Activated T-helper 9 cell treated with anti-CD3 and anti-CD28 coated beads, Interleukin-2, amount 50 U/mL, for 16 hours (primary cell): ENCODE results near the gene RCHY1.
"Not testable (repeated sequence)": the region's sequence is repeated elsewhere in the genome, so short reads cannot be mapped to it uniquely, and the experiment has no call there.

Experiments
- DNase-seq: peaks from one replicate; pipeline ENCODE4 v3.0.0-alpha.2; 2020; ENCODE audit warnings: low read depth

The RCHY1 gene

DNA sequence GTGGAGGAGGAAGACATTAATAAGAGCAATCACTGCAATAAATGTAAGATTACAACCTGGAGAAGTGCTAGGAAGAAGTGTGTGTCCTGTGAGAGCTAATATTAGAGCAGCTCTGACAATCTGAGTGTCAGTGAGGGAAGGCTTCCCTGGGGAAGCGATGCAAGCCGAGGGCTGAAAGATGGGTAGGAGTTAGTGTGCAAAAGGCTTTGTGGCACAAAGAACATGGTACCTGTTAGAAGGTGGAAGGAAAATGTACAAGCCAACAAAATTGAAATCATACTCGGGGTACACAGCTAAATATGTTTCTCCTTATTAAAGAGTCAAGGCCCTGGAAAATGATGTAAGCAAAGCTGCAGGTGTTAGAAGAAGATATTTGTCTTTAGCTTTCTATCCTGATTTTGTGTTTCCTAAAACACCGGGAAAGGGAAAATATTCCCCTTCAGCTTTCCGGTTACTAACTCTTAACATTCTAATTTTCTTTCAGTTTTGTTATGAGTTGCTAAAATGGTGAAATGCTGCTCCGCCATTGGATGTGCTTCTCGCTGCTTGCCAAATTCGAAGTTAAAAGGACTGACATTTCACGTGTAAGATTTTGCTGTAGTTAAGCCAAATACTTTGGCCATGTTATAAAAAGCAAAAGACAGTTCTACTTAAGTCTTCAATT is 878 bp upstream of the RCHY1 start:
- no peak for DNase-seq

DNA sequence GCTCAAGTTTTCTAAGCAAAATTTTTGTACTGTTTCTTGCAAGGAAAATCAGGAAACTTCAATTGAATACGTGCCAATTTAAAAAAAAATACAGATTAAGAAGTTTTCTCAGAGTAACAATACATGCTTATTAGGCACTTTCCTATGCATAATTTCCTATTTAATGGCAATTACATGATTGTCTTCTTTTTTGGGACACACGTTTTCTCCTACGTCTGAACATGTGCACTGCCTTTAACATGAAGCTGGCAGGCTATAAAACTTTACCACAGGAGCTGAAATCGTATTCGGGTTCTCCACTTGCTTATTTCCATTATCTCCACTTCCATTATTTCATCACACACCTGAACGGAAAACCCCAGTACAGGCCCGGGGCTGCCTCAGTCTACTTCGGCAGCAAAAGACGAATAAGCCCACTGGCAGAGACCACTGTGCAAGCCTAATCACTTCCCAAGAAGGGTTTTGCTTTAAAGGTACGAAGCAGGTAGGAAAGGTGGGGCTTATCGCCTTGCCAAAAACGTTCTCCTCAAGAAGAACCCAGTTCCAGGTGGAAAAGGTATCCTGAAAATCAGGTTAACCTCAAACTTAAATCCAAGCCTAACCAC is 575 bp downstream of the RCHY1 start:
- no peak for DNase-seq

DNA sequence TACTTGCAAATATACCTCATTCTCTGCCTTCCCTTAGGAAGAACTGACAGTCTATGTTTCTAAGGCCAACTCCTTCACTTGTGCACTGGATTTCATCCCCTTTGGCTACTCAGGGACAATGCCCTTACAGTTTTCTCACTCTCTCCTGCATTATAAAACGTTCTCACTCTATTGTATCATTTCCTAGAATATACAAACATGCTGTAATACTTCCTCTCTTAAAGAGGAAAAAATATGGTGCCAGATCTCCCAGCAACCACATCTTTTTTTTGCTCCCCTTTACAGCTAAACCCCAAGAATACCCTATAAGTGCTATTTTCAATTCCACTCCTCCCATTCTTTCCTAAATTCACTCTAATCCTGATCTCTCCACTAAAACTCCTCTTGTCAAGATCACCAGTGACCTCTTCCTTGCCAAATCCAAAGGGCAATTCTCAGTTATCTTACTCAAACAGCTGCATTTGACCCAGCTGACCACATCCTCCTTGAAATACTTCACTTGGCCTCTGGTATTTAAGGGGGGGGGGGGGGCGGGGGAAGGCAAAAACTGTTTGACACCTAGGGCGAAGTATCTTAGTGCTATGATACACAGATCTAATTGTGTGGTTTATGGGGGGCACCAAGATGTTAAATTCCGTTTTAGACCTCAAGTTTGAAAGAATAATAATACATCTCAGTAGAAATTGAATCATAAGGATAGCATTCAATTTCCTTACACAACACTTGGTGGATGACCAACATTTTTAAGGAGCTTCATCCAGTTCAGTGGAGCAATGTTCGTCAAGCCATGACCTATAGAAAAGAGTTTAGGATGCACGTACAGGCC is 1.6 kb downstream of the RCHY1 start:
- DNase-seq: no peak

DNA sequence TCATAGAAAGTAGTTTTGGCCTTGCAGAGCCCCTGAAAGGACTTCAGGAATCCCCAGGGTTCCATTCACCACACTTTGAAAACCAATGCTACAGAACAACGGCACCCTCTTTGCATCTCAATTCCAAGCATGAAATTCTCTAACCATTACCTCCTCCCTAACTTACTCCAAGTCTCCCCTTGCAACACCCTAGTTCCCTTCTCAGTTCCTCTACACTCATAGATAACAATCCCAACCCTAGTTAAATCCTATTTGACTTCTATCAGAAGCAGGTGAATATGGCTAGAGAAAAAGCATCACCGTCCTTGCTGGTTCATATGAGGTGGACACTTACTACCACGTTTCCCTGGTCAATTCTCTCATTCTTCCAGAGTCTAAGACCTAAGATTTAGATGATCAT is 2.4 kb downstream of the RCHY1 start:
- no peak for DNase-seq

DNA sequence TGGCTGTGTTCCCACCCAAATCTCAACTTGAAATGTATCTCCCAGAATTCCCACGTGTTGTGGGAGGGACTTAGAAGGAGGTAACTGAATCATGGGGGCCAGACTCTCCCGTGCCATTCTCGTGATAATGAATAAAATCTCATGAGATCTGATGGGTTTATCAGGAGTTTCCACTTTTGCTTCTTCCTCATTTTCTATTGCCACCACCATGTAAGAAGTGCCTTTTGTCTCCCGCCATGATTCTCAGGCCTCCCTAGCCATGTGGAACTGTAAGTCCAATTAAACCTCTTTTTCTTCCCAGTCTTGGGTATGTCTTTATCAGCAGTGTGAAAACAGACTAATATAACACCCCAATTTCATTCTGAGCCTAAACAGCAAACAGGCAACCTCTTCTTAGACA is 4.6 kb downstream of the RCHY1 start:
- DNase-seq: not testable (repeated sequence)

DNA sequence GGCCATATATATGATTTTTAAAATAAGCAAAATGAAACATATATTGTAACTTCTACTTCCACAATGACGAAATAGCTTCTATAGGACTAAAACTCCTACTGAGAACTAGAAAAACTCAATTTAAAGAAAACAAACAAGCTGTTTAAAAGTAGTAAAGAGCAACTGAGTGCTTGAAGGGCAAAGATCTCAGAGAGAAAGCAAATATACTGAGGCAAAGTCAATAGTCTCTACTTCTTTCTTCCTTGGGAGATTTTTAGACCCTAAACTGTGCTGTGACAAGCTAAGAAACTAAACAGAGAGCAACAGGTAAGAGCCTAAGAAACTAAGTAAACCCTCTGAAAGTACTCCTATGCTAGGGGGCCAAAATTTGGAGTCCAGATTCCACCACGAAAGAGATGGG is 8.6 kb downstream of the RCHY1 start:
- DNase-seq: no peak

DNA sequence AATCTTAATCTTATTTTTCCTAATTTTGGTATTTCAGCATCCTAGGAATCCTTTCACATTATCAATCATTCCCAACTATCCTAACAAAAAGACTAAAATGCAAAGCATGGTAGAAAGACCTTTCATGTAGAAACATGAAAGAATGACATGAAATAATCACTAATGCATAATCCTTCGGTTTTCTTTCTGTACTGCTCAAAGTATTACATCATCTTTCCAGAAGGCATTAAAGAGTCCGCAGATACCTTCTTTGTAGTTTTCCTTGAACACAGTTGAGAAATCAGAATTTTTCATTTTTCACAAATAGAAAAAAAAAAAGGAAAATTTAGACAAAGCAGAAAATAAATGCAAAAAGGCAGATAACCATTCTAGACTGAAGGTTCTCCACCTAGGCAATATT is 11.5 kb downstream of the RCHY1 start:
- DNase-seq: no peak

DNA sequence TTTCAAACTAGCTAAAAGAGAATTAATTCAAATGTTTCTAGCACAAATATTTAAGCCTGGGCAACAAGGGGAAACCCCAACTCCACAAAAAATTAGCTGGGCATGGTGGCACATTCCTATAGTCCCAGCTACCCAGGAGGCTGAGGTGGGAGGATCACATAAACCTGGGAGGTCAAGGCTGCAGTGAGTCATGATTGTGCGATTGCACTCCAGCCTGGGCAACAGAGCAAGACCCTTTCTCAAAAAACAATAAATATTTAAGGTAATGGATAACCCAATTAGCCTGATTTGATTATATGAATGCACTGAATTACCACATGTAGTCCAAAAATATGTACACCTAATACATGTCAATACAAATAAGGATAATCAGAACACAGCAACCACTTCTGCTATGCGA is 14.3 kb downstream of the RCHY1 start:
- no peak for DNase-seq

DNA sequence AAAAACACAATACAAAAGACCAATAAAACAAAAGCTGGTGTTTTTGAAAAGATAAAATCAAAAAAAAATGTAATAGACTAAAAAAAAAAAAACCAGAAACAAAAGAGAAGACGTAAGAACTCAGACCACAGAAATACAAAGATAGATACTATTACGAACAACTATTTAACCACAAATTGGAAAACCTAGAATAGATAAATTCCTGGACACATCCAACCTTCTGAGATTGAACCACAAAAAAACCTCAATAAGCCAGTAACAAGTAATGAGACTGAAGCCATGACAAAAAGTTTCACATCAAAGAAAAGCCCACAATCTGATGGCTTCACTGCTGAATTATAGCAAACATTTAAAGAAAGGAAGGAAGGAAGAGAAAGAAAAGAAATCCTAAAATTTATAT is 16.2 kb downstream of the RCHY1 start:
- no peak for DNase-seq

DNA sequence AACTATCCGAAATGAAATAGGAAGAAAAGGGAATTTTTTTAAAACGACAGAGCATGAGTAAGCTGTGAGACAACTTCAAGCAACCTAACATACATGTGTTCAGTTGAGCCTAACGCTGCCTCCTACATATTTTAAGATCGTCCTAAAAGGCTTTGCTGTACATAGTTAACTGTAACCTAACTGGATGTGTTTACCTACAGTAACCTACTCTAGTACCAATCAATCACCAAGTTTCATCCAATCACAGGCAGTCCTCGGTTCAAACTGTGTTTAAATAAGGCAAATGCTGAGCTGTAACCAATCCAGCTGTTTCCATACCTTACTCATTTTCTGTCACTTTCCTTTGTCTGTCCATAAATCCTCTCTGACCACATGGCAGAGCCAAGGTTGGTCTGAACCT is 17.1 kb downstream of the RCHY1 start:
- no peak for DNase-seq

DNA sequence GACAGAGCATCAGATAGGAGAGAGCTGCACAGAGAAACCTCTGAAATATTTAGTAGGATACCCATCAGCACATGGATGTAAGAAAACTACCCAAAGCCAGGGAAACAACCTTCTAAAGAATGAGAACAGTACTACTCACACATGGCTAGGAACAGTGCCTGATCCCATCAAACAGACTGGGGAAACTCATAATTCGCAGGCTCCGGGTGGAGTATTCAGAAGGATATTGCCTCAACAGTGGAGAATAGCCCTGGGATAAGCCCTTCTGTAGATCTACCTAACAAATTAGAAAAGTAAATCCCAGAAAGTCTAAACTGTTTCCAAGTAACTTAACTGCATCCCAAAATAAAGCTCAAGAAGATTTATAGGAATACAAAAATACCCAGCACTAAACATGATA is 17.8 kb downstream of the RCHY1 start:
- DNase-seq: no peak

DNA sequence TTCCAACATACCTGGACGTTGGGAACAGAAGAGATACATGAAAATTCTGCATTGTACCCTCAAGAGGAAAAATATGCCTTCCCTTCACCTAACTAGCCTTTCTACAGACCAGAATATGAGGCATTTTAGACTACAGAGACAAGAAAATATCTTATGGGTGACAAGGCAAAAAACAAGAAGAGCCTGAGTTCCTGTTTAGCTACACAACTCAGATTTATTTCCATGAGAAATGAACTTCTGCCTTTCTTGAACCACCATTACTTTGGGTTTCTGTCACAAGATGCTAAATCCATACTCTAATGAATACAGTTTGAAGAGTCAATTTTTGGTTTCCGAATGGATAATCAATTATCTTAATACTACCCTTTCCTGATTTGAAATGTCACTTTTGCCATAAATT is 18.7 kb downstream of the RCHY1 start:
- DNase-seq: no peak

DNA sequence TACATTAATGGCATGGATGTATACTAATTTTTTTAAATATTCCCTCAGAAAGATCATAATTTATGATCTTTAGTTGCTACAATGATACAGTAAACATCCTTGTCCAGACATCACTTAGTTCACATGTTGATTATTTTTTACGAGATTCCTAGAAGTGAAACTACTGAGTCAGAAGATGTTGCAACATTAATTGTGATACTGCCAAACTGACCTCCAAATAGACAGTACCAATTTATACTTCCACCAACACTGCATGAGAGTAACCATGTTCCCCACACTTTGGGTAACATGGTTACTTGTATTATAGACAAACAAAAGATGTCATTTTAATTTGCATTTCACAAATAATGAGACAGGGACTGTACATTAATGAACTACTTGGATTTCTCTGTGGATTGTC is 19.6 kb downstream of the RCHY1 start:
- no peak for DNase-seq

DNA sequence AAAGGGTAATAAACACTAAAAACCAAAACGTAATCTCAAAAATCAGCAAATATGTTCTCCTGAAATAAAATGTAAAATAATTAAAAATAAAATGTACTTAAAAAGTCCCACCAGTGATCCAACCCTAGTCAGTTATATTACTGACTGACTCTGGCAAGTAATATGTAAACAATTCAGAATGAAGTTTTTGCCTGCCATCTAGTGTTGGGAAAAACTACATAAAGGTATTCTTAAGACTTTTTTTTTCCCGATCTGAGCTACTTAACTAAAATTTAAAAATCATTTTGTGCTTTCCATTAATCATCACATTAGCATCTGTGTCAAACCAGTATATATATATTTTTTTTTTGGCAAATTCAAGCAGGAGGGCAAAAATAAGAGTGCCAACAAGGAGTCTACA is 24.0 kb downstream of the RCHY1 start:
- no peak for DNase-seq

DNA sequence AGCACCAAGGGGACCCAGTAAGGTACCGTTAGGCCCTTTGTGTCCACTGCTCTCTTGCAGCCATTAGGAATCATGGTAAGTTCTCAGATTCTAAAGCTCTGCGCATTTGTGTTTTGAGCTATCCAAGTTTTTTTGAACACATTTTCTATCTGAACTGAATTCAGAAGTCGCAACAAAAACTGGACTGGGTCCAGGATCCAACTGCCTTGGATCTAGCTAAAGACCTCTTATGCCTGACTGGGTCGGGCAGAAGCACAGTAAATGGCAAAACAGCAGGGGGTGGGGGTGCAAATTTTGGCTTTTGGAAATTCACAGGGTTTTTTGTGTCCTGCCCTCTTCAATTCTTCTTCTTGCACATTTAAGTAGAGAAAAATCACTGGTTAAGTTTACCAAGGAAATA is 30.0 kb downstream of the RCHY1 start:
- DNase-seq: no peak

DNA sequence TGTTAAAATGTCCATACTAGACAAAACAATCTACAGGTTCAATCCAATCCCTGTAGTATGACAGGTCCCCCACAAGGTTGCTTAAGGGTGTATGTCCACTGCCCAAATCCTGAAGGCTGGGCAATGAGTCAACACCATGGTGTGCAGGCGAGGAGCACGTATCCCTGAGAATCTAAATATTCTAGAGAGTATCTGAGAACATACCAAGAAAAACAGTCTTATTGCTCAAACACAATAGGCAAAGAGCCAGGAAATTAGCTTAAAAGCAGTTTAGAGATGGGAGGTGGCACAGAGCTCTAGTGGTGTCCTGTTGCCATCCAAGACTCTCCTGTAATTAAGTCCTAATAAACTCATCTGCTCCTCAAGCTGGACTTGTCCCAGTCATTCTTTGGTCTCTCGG is 37.0 kb downstream of the RCHY1 start:
- no peak for DNase-seq

DNA sequence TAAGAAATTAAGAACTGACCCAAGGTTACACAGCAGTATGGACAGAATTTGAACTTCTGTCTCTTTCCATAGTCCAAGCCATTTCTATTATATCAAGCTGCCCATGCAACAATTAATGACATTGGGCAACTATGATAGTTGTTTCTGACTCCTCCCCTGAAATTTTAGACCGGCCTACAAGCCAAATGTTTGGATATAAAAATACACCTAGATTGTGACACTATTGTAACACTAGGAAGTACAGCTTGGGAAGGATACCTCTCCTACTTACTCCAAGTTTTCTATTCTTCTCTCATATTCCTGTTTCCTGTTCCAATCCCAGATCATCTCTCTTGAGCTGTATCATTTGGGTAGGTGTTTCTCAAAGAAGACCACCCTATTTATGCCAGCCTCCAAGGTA is 43.5 kb downstream of the RCHY1 start:
- DNase-seq: no peak

DNA sequence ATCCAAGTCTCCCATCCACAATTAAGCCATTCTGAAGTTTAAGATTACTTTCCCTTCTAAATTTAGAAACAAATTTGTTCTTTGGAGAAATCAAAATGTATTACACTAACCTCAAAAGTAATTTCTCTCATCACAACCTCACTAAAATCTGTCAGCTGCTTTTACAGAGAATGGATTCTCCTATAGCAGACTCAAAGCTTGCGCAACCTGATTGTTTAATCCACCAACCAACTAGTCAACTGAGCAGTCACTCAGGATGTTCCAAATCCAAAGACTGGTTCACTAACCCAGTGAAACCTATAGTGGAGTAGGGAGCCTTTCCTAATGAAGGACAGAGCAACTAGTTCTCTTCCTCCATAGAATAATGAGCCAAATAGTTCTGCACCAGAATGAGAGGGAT is 44.3 kb downstream of the RCHY1 start:
- DNase-seq: no peak

DNA sequence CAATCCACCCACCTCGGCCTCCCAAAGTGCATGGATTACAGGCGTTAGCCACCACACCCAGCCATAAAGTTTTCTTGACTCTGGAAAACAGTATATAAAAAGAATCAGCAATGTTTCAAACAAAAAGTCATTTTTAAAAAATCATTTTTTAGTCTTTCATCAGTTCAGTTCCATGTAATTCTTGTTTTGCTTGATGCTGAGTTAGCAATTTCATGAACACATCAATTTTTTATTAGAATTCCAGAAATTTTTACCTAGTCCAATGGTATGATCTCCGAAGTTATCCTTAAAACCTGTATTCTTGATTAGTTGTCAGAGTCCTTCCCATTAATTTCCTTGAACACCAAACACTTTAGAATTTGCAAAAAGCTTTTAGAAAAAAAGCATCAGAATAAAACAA is 56.8 kb downstream of the RCHY1 start:
- DNase-seq: no peak

DNA sequence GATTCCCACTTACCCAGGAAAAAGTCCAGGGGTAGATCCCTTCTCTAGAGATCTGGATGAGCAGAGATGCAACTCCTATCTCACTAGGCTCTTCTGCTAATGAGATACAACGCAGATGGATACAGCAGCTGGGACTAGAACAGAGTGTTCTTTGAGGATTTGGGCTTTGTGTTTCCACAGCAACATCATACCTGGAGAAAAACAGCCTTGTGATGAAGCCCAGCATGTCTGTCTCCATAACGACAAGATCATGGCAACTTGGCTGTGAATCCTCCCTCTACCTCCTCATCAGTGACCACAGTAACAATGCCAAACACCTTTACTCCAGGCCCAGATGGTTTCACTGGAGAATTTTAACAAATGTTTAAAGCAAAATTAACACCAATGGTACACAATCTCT is 80.1 kb downstream of the RCHY1 start:
- DNase-seq: no peak

DNA sequence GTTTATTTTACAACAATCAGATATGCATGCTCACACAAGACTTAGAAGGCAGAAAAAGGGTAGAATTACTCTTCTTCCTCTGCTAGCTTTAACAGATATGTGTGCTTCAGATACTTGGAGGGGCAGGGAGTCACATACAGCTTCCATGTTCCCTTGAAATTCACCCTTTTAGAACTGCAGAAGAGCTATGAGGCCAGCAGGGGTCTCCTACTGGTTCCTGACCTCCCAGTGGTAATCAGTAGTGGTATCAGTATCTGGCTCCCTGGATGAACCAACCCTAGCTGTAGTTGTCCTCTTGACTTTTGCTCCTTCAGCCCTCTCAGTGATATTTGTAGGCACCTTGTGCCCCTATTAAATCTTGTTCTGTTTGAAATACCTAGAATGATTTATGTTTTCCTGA is 81.5 kb downstream of the RCHY1 start:
- no peak for DNase-seq

DNA sequence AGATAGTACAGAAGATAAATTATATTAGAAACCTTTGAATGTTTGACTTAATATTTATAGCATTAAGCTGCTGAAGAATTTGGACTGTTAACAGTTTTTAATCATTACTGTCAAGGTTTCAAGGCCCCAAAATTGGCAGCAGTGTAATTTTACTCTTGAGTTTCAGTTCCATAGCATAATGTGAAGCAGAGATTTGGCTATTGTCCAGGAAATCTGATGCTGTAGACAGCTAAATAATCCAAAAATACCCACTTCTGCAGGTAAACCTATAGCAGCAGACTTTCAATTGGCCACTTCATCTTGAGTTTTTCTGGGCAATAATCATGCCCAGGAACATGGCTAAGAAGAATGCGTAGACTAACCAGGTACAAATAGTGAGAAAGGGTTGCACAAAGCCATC is 85.0 kb downstream of the RCHY1 start:
- DNase-seq: no peak
